ENCODE results near the gene SLC35F3. TPM values are rescaled to one million over a fixed set of nuclear protein-coding genes. Genes with fewer than 3 reads are reported as not detected.

The SLC35F3 gene
- total RNA-seq, 1 donor from 2014 or later, result 0.36 TPM

DNA sequence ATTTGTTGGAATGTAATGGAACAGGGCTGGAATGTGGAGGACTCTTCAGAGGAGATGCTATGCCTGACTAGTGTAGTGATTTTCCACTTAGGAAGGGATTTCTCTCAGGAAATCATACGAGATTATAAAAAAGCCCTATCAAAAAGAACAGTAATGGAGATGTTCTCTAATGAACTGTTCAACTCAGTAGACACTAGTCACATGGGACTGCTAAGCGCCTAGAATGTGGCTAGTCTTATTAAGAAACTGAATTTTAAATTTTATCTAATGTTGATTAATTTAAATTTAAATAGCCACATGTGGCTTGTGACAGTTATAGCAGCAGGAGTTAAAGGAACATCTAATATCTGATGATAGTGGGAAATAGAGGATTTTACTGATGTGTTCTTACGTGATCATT, 94.0 kb downstream of the SLC35F3 start:
- Mint-ChIP-seq H3K36me3 (ENCODE audit: low read depth, unreplicated experiment) (no peaks in the 10 kb centered on the region), H3K27ac (ENCODE audit: unreplicated experiment) (no peak overlapping the region), H3K4me1 (ENCODE audit: unreplicated experiment) (peaks cover 8% of the 10 kb centered on the region), H3K27me3 (ENCODE audit: unreplicated experiment) (no peaks in the 10 kb centered on the region), H3K4me3 (ENCODE audit: unreplicated experiment) (no peak overlapping the region), H3K9me3 (ENCODE audit: unreplicated experiment) (no peaks in the 10 kb centered on the region)
- TF ChIP-seq, protein P1, sequence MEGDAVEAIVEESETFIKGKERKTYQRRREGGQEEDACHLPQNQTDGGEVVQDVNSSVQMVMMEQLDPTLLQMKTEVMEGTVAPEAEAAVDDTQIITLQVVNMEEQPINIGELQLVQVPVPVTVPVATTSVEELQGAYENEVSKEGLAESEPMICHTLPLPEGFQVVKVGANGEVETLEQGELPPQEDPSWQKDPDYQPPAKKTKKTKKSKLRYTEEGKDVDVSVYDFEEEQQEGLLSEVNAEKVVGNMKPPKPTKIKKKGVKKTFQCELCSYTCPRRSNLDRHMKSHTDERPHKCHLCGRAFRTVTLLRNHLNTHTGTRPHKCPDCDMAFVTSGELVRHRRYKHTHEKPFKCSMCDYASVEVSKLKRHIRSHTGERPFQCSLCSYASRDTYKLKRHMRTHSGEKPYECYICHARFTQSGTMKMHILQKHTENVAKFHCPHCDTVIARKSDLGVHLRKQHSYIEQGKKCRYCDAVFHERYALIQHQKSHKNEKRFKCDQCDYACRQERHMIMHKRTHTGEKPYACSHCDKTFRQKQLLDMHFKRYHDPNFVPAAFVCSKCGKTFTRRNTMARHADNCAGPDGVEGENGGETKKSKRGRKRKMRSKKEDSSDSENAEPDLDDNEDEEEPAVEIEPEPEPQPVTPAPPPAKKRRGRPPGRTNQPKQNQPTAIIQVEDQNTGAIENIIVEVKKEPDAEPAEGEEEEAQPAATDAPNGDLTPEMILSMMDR (IDR thresholded peaks at IDR 0.05; ENCODE audit: unreplicated experiment), result no peak
- DNase-seq (ENCODE audit: low spot score), result no peak

DNA sequence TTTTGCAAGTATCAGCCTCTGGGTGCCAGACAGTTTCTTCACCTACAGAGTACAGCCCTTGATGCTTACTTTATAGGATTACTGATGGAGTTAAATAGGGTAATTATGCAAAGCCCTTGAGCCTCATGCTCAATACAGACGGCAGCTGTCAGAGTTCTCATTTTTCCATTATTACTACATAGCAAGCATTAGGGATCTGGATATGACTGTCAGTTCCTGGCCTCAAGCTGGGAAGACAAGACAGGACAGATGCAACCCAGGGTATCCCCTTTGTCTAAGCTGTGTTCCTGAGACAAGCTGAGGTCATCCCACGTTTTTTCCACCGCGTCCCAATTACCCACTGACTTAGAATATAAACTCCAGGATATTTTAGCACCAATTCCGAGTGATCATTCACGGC, 94.4 kb downstream of the SLC35F3 start:
- Mint-ChIP-seq H3K9me3 (ENCODE audit: unreplicated experiment) (no peaks in the 10 kb centered on the region), H3K27me3 (ENCODE audit: unreplicated experiment) (no peaks in the 10 kb centered on the region), H3K4me3 (ENCODE audit: unreplicated experiment) (no peak overlapping the region), H3K36me3 (ENCODE audit: low read depth, unreplicated experiment) (no peaks in the 10 kb centered on the region), H3K4me1 (ENCODE audit: unreplicated experiment) (peaks cover 8% of the 10 kb centered on the region), H3K27ac (ENCODE audit: unreplicated experiment) (no peak overlapping the region)
- DNase-seq (ENCODE audit: low spot score), result no peak
- TF ChIP-seq, protein P1 (IDR thresholded peaks at IDR 0.05; ENCODE audit: unreplicated experiment), result no peak

DNA sequence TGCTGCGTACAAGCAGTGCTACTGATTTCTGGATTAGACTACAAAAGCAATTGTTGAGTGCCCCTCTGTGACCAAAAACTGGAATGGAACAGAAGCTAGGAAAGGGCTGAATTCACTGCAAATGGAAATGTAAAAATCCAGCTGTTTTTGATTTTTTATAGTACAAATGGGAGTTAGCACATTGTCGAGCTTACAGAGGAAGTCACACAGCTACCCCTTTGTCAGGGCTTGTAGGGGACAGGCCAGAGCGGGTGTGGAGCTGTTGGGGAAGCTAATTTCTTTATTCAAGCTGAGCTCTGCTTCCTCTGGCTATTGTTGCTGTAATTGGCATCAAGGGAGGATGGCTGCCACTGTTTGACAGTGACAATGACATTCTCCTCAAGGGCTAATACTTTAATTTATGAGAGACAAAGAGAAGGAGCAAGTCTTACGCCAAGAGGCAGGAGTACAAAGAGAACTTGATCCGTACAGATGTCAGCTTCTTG, 96.1 kb downstream of the SLC35F3 start:
- DNase-seq (ENCODE audit: low spot score), result no peak

DNA sequence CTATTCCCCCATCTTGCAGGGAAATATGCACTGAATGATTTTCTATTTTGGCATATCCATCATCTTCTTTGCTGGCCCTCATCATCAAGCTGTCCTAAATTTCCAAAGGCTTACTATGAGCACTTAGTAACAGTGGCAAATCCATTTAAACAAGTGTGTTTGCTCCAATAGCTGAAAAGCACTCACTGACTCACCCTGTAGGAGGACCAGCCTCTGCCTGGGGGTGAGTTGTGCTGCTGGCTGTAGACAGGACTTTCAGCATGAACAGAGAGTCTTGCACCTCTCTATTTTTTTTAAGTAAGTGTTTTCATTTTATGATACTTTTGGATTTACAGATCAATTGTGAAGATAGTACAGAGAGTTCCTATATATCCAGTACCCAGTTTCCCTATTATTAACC, 97.3 kb downstream of the SLC35F3 start:
- H3K27ac Mint-ChIP-seq (ENCODE audit: unreplicated experiment), result no peak overlapping the region
- no peaks in the 10 kb centered on the region for H3K27me3 Mint-ChIP-seq (ENCODE audit: unreplicated experiment)
- TF ChIP-seq, protein P1 (IDR thresholded peaks at IDR 0.05; ENCODE audit: unreplicated experiment), result no peak

More for the DNA sequence above, 96.1 kb downstream of the SLC35F3 start:
- Mint-ChIP-seq H3K27me3 (ENCODE audit: unreplicated experiment) (no peaks in the 10 kb centered on the region), H3K36me3 (ENCODE audit: low read depth, unreplicated experiment) (no peaks in the 10 kb centered on the region), H3K9me3 (ENCODE audit: unreplicated experiment) (no peaks in the 10 kb centered on the region), H3K4me1 (ENCODE audit: unreplicated experiment) (peaks cover 8% of the 10 kb centered on the region), H3K27ac (ENCODE audit: unreplicated experiment) (no peak overlapping the region), H3K4me3 (ENCODE audit: unreplicated experiment) (no peak overlapping the region)
- TF ChIP-seq, protein P1 (IDR thresholded peaks at IDR 0.05; ENCODE audit: unreplicated experiment), result no peak

DNA sequence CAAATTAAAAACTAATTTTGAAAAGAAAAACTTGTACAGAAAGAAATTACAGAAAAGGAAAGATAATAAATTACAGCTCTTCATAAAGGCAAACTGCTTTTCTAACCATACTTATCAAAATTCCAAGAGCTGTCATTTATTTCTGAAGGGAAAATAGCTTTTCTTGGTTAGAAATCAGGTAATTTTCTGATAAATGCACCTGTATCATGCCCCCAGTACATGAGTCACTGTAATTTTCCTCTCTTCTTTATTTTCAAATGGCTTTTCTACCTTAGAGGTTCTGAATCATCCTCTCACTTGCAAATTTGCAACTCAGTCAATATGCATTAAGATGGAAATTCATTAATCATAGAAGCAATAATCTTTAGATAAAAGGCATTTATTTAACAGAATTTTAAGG, 100.1 kb downstream of the SLC35F3 start:
- H3K4me1 Mint-ChIP-seq (ENCODE audit: unreplicated experiment), result peaks cover 3% of the 10 kb centered on the region
- no peaks in the 10 kb centered on the region for H3K36me3 Mint-ChIP-seq (ENCODE audit: low read depth, unreplicated experiment)
- H3K27me3 Mint-ChIP-seq (ENCODE audit: unreplicated experiment), result no peaks in the 10 kb centered on the region
- TF ChIP-seq, protein P1 (IDR thresholded peaks at IDR 0.05; ENCODE audit: unreplicated experiment), result no peak
- no peak overlapping the region for H3K27ac Mint-ChIP-seq (ENCODE audit: unreplicated experiment)
- no peak overlapping the region for H3K4me3 Mint-ChIP-seq (ENCODE audit: unreplicated experiment)
- DNase-seq (ENCODE audit: low spot score), result no peak
- H3K9me3 Mint-ChIP-seq (ENCODE audit: unreplicated experiment), result no peaks in the 10 kb centered on the region

More for the DNA sequence above, 97.3 kb downstream of the SLC35F3 start:
- H3K36me3 Mint-ChIP-seq (ENCODE audit: low read depth, unreplicated experiment), result no peaks in the 10 kb centered on the region
- no peak for DNase-seq (ENCODE audit: low spot score)
- peaks cover 8% of the 10 kb centered on the region for H3K4me1 Mint-ChIP-seq (ENCODE audit: unreplicated experiment)
- H3K9me3 Mint-ChIP-seq (ENCODE audit: unreplicated experiment), result no peaks in the 10 kb centered on the region
- H3K4me3 Mint-ChIP-seq (ENCODE audit: unreplicated experiment), result no peak overlapping the region
